ENCODE measurements around the gene F10.
"Not testable (repeated sequence)": the region's sequence is repeated elsewhere in the genome, so short reads cannot be mapped to it uniquely, and the experiment has no call there.

F10 gene

GRCh38 chr13:113122550-113123225 is at the start of gene F10:
TSS of gene F10 (plus strand) at chr13:113122799. CDS start at chr13:113122856, 57 bp downstream.
- no peak for DNase-seq (ENCODE audit: low read depth in 2 of 2)

GRCh38 chr13:113073942-113074341 is 48.7 kb upstream of the F10 start:
- no peak for DNase-seq (ENCODE audit: low read depth in 2 of 2)

- DNase-seq (ENCODE audit: low read depth in 2 of 2): no peak
These were observed 48.2 kb upstream of the F10 start for GRCh38 chr13:113074401-113074800.

GRCh38 chr13:113074876-113075275 is 47.7 kb upstream of the F10 start:
- DNase-seq (ENCODE audit: low read depth in 2 of 2): no peak

GRCh38 chr13:113075711-113076110 is 46.9 kb upstream of the F10 start:
- DNase-seq (ENCODE audit: low read depth in 2 of 2): no peak

GRCh38 chr13:113076681-113077401 is 45.8 kb upstream of the F10 start:
- no peak for DNase-seq (ENCODE audit: low read depth in 2 of 2)

- no peak for DNase-seq (ENCODE audit: low read depth in 2 of 2)
These were observed 45.0 kb upstream of the F10 start for GRCh38 chr13:113077566-113077952.

GRCh38 chr13:113077953-113078901 is 44.4 kb upstream of the F10 start:
- no peak for DNase-seq (ENCODE audit: low read depth in 2 of 2)

- DNase-seq (ENCODE audit: low read depth in 2 of 2): no peak
These were observed 43.5 kb upstream of the F10 start for GRCh38 chr13:113078902-113079780.

GRCh38 chr13:113079781-113080080 is 42.9 kb upstream of the F10 start:
- not testable (repeated sequence) for DNase-seq (ENCODE audit: low read depth in 2 of 2)

- DNase-seq (ENCODE audit: low read depth in 2 of 2): no peak
These were observed 42.2 kb upstream of the F10 start for GRCh38 chr13:113080361-113080831.

GRCh38 chr13:113080901-113081521 is 41.6 kb upstream of the F10 start:
- no peak for DNase-seq (ENCODE audit: low read depth in 2 of 2)

GRCh38 chr13:113082198-113083021 is 40.2 kb upstream of the F10 start:
- DNase-seq (ENCODE audit: low read depth in 2 of 2): no peak

GRCh38 chr13:113083022-113083373 is 39.6 kb upstream of the F10 start:
- no peak for DNase-seq (ENCODE audit: low read depth in 2 of 2)

GRCh38 chr13:113083402-113084061 is 39.1 kb upstream of the F10 start:
- no peak for DNase-seq (ENCODE audit: low read depth in 2 of 2)

- DNase-seq (ENCODE audit: low read depth in 2 of 2): no peak
These were observed 38.3 kb upstream of the F10 start for GRCh38 chr13:113084094-113084942.

- DNase-seq (ENCODE audit: low read depth in 2 of 2): no peak
These were observed 37.6 kb upstream of the F10 start for GRCh38 chr13:113084943-113085540.
